OCI-LY1 (cell line): ENCODE results near the gene KRT39.

Source experiments
- CTCF ChIP-seq: fragments of 200-600 bp; sonication (generic), shearing (Covaris generic); IDR thresholded peaks from 2 replicates; pipeline ENCODE4 v1.5.1; 2017; ENCODE audit warnings: mild to moderate bottlenecking, antibody characterized with exemption, low read length, moderate library complexity, mixed read lengths
- EZH2 ChIP-seq: fragments of 200-600 bp; sonication (generic), shearing (Covaris generic); IDR thresholded peaks from 2 replicates; pipeline ENCODE4 v1.8.0; 2017; ENCODE audit warnings: borderline replicate concordance, mixed run types, mild to moderate bottlenecking, antibody characterized with exemption, low read length, moderate library complexity, mixed read lengths

- TF ChIP-seq CTCF (no peak), EZH2 (no peak)
These were observed 40.4 kb downstream of the KRT39 start for GRCh38 chr17:40926341-40926740.
